Activated CD8-positive, alpha-beta T cell treated with anti-CD3 and anti-CD28 coated beads for 36 hours (primary cell): Measurements from ENCODE around the gene CCDC142. TPM values are rescaled to one million over a fixed set of nuclear protein-coding genes. Genes with fewer than 3 reads are reported as not detected.

Source experiments
- ATAC-seq: fragments of 200-7000 bp; cut with Tn5 transposase; one replicate; pipeline ENCODE4 v1.10.0; 2021; ENCODE audit warnings: mild to moderate bottlenecking, moderate library complexity
- CTCF ChIA-PET: fragments of 350-600 bp; sonication (Branson Sonifier 250); formaldehyde crosslinking; loops from one replicate; lab custom pipeline; 2021; ENCODE audit warnings: antibody characterized with exemption; lab: Charles Lee
- POLR2A ChIA-PET: fragments of 350-600 bp; sonication (Branson Sonifier 250); formaldehyde crosslinking; loops from one replicate; lab custom pipeline; 2021; ENCODE audit warnings: antibody characterized with exemption; lab: Charles Lee
- DNase-seq: peaks from one replicate; pipeline ENCODE4 v3.0.0-alpha.2; 2020
- H3K27ac Mint-ChIP-seq: one replicate; pipeline ENCODE4 v1.8.0; 2021; ENCODE audit warnings: mild to moderate bottlenecking, mixed read lengths
- H3K27me3 Mint-ChIP-seq: one replicate; pipeline ENCODE4 v1.8.0; 2021; ENCODE audit warnings: mixed read lengths
- H3K36me3 Mint-ChIP-seq: one replicate; pipeline ENCODE4 v1.8.0; 2021; ENCODE audit warnings: low read depth, mixed read lengths
- H3K4me1 Mint-ChIP-seq: one replicate; pipeline ENCODE4 v1.8.0; 2021; ENCODE audit warnings: low read depth, mixed read lengths
- H3K4me3 Mint-ChIP-seq: one replicate; pipeline ENCODE4 v1.8.0; 2021; ENCODE audit warnings: mild to moderate bottlenecking, moderate library complexity, mixed read lengths
- H3K9me3 Mint-ChIP-seq: one replicate; pipeline ENCODE4 v1.8.0; 2021; ENCODE audit warnings: mixed read lengths
- intact Hi-C: fragments of 100-400 bp; cut with micrococcal nuclease; formaldehyde crosslinking; loops from one replicate; pipeline ENCODE4 v1.10.0; 2022
- total RNA-seq, 2 experiments: library from RNA; stranded (reverse); gene quantifications; one replicate each; pipeline ENCODE4 v1.2.3, GENCODE V29; 2021
- TF ChIP-seq, protein P1 (sequence below): fragments of 200-600 bp; IDR thresholded peaks from one replicate; pipeline ENCODE4 v1.8.0; 2022; ENCODE audit warnings: antibody characterized with exemption, mild to moderate bottlenecking

CCDC142 gene
- total RNA-seq, 2 experiments from 2014 or later, result 7.2 to 10.3 TPM

DNA sequence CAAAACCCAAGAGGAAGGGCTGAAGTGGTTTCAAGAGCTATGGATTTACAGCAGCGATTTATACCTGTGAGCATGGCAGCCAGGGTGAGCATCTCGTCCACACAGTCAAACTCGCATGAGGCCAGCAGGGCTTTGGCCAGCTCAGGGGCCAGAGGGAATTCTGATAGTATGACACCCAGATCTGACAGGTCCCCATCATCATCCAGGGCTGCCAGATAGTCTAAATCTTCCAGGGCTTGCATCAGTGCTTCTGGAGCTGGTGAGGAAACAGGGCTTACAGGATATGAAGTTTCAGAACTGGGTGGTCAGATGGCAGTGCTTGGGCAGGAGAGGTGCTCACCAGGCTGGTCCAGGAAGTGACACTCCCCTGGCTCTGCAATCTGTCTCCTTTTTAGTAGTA lies 39.7 kb upstream of the CCDC142 start:
- Mint-ChIP-seq H3K4me1 (peaks cover 11% of the 10 kb centered on the region), H3K27ac (no peak overlapping the region), H3K4me3 (no peak overlapping the region), H3K36me3 (peaks cover 25% of the 10 kb centered on the region), H3K27me3 (peaks cover 20% of the 10 kb centered on the region), H3K9me3 (no peaks in the 10 kb centered on the region)
- POLR2A ChIA-PET, result interaction anchor here (0.8 kb wide), 1 partner anchor 27 kb away, joined by 3 read pairs; no protein-coding TSS in a partner anchor
- intact Hi-C loops, result no loop called here
- CTCF ChIA-PET, result interaction anchor here (0.7 to 2.5 kb wide), 4 partner anchors 9 to 255 kb away, joined by 3 to 10 read pairs (median 3); no protein-coding TSS in a partner anchor
- ATAC-seq (no peak), DNase-seq (no peak)
- TF ChIP-seq, protein P1, sequence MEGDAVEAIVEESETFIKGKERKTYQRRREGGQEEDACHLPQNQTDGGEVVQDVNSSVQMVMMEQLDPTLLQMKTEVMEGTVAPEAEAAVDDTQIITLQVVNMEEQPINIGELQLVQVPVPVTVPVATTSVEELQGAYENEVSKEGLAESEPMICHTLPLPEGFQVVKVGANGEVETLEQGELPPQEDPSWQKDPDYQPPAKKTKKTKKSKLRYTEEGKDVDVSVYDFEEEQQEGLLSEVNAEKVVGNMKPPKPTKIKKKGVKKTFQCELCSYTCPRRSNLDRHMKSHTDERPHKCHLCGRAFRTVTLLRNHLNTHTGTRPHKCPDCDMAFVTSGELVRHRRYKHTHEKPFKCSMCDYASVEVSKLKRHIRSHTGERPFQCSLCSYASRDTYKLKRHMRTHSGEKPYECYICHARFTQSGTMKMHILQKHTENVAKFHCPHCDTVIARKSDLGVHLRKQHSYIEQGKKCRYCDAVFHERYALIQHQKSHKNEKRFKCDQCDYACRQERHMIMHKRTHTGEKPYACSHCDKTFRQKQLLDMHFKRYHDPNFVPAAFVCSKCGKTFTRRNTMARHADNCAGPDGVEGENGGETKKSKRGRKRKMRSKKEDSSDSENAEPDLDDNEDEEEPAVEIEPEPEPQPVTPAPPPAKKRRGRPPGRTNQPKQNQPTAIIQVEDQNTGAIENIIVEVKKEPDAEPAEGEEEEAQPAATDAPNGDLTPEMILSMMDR, result no peak

DNA sequence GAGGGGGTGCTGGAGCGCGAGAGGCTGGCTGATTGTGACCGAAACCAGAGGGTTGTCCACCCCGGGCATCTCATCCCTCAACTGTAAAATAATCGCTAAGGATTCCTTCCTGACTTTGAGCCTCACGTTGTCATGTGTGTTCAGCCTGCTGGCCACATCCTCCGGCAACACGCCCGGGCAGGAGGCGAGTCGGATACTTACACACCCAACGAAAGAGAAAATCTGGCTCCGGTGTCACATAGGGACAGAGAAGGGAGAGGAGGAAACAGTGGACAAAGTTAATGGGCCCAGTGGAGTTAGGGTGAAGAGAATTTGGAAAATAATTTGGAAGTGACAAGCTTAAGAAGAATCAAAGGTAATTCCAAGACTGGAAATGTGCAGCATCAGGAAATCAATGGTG lies 33.9 kb upstream of the CCDC142 start:
- CTCF ChIA-PET, result interaction anchor here (1.8 kb wide), 1 partner anchor 15 kb away, joined by 4 read pairs; no protein-coding TSS in a partner anchor
- intact Hi-C loops, result no loop called here
- TF ChIP-seq, protein P1, result no peak

DNA sequence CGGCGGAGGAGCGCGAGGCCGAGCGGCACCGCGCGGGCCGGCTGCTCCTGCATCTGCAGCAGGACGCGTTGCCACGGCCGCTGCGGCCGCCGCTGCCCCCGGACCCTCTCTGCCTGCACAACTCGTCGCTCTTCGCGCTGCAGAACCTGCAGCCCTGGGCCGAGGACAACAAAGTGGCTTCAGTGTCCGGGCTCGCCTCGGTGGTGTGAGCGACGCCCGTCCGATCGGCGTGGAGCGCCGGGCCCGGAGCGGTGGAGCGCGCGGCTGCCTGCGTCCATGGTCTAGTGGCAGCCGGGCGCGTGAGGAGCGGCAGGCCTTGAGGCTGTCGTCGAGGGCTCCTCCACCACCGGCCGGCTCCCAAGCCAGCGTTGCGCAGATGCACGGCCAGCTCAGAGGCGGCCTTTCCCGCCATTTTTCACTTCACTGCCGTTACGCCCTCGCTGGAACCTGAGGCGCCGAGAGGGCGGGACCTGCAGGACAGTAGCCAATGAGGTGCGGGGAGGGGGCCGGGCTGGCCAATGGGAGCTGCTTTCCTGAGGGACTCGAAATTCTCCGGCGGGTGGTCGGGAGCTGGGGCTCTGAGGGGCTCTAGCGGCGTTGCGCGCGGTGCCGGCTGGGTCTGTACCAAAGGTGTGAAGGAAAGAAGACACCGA lies 33.3 kb upstream of the CCDC142 start:
- ChIA-PET CTCF (interaction anchor here (1.1 to 1.8 kb wide), 2 partner anchors 16 to 71 kb away, joined by 3 to 4 read pairs; no protein-coding TSS in a partner anchor), POLR2A (interaction anchor here (0.8 to 2.7 kb wide), 6 partner anchors 9 to 15 kb away, joined by 3 to 15 read pairs (median 4); partner anchors contain the start of genes AUP1 and HTRA2)
- Mint-ChIP-seq H3K4me3 (peak overlapping the region; percentile 42), H3K4me1 (peaks cover 26% of the 10 kb centered on the region), H3K27ac (no peak overlapping the region), H3K27me3 (peaks cover 66% of the 10 kb centered on the region), H3K9me3 (no peaks in the 10 kb centered on the region), H3K36me3 (peaks cover 5% of the 10 kb centered on the region)
- TF ChIP-seq, protein P1, result no peak
- intact Hi-C loops, result no loop called here
- ATAC-seq (peak; percentile 80), DNase-seq (peak; percentile 80)

More for the DNA sequence above, 33.9 kb upstream of the CCDC142 start:
- peaks cover 23% of the 10 kb centered on the region for H3K4me1 Mint-ChIP-seq
- no peak for ATAC-seq
- H3K9me3 Mint-ChIP-seq, result no peaks in the 10 kb centered on the region
- peaks cover 5% of the 10 kb centered on the region for H3K36me3 Mint-ChIP-seq
- no peak for DNase-seq
- POLR2A ChIA-PET, result interaction anchor here (0.8 to 2.7 kb wide), 4 partner anchors 10 to 16 kb away, joined by 3 to 15 read pairs (median 4); partner anchors contain the start of genes AUP1 and HTRA2
- peak overlapping the region; percentile 42 for H3K4me3 Mint-ChIP-seq
- peaks cover 61% of the 10 kb centered on the region for H3K27me3 Mint-ChIP-seq
- no peak overlapping the region for H3K27ac Mint-ChIP-seq

DNA sequence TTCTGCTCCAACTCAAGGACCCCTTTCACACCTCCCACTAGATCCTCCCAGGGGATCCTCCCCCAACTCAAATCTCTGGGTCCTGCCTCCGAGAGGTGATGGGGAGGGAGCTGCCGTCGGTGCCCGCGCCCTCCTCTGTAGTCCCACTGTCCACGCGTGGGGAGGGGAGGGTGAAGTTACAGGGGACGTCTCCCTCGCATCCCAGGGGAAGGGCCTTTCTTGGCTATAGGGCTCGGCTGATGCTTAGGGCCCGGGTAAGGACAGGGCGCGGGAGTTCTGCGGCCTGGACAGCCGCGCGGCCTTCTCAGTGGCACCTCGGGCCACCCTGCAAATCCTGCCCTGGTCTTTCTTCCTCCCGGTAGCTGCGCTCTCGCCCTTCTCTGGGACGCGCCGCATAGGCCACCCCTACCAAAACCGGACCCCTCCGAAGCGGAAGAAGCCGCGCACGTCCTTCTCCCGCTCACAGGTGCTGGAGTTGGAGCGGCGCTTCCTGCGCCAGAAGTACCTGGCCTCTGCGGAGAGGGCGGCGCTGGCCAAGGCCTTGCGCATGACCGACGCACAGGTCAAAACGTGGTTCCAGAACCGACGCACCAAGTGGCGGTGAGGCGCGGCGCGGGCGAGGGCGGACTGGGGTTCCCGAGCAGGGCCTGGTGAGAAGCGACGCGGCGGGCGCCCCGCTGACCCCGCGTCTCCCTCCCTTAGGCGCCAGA lies 32.6 kb upstream of the CCDC142 start:
- TF ChIP-seq, protein P1, result no peak
- peaks cover 70% of the 10 kb centered on the region for H3K27me3 Mint-ChIP-seq
- intact Hi-C loops, result no loop called here
- H3K4me1 Mint-ChIP-seq, result peaks cover 26% of the 10 kb centered on the region
- peak overlapping the region; percentile 52 for H3K4me3 Mint-ChIP-seq
- peaks cover 5% of the 10 kb centered on the region for H3K36me3 Mint-ChIP-seq
- DNase-seq (no peak), ATAC-seq (peak; percentile 10)
- H3K9me3 Mint-ChIP-seq, result no peaks in the 10 kb centered on the region
- ChIA-PET POLR2A (interaction anchor here (1.3 to 2.7 kb wide), 5 partner anchors 12 to 18 kb away, joined by 3 to 15 read pairs (median 5); partner anchors contain the start of genes AUP1 and HTRA2), CTCF (interaction anchor here (1.1 to 2.0 kb wide), 3 partner anchors 9 to 72 kb away, joined by 3 to 4 read pairs (median 3); partner anchors contain the start of genes CCDC142 and TTC31)
- H3K27ac Mint-ChIP-seq, result no peak overlapping the region
